ENCODE results near the gene FGF18. TPM values are rescaled to one million over a fixed set of nuclear protein-coding genes. Genes with fewer than 3 reads are reported as not detected.

FGF18 gene, protein sequence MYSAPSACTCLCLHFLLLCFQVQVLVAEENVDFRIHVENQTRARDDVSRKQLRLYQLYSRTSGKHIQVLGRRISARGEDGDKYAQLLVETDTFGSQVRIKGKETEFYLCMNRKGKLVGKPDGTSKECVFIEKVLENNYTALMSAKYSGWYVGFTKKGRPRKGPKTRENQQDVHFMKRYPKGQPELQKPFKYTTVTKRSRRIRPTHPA
- under 0.01 and 0.07 TPM in 2 replicates for total RNA-seq

DNA sequence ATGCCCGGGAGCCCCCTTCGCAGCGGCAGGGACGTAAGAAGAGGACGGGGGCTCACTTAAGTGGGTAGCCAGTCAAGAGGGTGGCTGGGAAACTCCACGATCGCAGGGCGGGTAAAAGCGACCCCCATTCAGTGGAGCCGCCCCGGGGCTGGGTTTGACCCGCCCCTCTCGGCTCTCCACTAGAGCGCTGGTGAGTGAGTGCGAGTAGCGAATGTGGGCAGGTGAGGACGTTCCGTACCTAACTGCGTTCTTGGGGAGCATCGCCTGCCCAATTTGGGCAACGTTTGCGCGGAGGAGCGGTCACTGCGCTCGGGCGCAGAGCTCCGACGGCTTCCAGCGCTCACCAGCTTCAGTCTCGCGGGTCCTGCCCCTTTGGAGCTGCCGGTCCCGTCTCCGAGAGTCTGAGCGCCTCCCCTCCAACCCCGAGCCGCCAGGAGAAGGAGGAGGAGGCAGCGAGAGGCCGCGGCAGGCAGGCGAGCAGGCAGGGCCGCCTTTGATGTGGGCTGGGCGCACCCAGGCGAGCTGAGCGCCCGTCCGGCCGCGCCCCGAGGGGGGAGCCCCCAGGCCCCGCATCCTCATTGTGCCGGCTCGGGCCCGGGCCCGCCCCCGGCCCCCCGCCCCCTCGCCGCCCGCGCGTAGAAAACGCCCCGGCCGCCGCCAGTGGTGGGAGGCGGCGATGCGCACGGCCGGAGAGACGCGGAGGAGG, at the start of gene FGF18:
TSS of gene FGF18 (plus strand) at position 666 of the 706 bp plus-strand sequence. CDS start 553 bp downstream, outside the sequence.

DNA sequence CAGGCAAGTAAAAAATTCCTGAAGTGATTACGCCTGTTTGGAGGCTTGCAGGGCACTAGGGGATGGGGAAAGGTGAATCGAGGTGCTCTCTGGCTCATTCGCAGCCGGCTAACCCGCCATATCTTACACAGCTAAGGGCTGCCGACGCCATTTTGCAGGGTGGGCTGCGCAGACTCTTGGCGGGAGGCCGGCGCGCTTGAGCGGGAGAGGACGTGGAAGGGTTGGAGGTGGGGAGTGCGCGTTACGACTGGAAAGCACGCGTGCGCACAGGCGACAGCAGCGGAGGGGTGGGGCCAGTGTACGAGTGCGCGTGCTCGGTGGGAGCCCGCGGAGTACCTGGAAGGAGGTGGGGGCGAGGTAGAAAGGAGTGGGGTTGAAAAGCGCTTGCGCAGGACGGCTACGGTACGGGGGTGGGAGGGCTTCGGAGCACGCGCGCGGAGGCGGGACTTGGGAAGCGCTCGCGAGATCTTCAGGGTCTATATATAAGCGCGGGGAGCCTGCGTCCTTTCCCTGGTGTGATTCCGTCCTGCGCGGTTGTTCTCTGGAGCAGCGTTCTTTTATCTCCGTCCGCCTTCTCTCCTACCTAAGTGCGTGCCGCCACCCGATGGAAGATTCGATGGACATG, 32.0 kb upstream of the FGF18 start, which contains the start of gene NPM1:
TSS of gene NPM1 (plus strand) at position 505 of the 625 bp plus-strand sequence. CDS start at position 605, 100 bp downstream.

Other genes starting within 250 kb of the FGF18 start
- gene TLX3, start 110.4 kb upstream of the FGF18 start, total RNA-seq: not detected in 2 replicates
- gene NPM1, start 31.8 kb upstream of the FGF18 start, total RNA-seq: 1,231 and 1,593 TPM in 2 replicates